ENCODE measurements around the gene SHC2.
"Not testable (repeated sequence)": the region's sequence is repeated elsewhere in the genome, so short reads cannot be mapped to it uniquely, and the experiment has no call there.

Gene SHC2

DNA sequence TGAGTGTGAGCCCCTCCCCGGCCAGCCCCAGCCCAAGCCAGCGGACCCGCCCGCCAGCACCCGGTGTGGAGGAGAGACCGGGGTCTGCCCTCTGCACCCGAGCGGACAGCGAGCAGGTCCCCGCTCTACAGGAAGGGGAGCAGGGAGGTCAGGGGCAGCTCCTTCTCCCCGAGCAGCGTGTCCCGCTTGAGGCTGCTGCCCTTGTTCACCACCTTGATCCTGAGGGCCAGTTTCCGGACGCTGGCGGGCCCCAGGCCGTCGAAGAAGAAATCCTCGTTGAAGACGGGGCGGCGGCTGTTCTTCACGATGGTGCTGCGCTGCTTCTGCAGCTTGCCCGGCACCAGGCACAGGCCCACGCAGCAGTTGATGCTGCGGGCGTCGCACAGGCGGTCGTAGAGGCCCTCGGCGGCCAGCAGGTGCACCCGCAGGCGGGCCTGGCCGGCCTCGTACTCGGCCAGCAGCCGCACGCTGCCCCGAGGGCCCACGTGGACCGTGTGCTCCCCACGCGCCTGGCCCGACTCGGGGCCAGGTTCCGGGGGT is 53.8 kb downstream of the SHC2 start:
- no peak for DNase-seq (ENCODE audit: low read depth in 2 of 2)

DNA sequence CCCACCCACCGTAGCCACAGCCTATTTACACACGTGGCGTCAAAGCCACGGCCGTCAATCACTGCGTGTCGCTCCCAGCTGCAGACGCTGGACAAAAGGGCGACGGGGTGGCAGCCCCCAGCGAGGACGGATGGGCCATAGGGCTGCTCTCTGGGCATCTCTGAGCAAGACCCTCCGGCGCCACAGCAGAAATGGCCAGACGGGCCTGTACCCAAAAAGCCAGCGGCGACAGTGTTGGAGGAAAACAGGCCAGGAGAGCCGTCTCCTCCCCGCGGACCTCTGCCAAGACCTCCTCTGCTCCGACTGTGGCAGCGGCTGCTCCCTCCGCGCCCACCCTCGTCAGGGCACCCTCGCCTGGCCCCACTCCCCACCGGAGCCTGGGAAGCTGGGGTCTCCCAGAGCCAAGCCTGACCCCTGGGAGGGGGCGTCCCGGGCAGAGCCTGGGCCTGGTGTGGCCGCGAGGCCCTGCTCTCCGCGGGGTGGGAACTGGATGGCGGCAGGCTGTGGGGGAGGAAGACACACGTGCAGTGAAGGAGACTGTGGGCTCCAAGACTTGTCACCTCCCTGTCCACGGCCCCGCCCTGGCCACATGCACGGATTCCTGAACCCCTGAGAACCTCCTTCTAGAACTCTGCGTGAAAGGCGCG is 54.6 kb downstream of the SHC2 start:
- no peak for DNase-seq (ENCODE audit: low read depth in 2 of 2)

DNA sequence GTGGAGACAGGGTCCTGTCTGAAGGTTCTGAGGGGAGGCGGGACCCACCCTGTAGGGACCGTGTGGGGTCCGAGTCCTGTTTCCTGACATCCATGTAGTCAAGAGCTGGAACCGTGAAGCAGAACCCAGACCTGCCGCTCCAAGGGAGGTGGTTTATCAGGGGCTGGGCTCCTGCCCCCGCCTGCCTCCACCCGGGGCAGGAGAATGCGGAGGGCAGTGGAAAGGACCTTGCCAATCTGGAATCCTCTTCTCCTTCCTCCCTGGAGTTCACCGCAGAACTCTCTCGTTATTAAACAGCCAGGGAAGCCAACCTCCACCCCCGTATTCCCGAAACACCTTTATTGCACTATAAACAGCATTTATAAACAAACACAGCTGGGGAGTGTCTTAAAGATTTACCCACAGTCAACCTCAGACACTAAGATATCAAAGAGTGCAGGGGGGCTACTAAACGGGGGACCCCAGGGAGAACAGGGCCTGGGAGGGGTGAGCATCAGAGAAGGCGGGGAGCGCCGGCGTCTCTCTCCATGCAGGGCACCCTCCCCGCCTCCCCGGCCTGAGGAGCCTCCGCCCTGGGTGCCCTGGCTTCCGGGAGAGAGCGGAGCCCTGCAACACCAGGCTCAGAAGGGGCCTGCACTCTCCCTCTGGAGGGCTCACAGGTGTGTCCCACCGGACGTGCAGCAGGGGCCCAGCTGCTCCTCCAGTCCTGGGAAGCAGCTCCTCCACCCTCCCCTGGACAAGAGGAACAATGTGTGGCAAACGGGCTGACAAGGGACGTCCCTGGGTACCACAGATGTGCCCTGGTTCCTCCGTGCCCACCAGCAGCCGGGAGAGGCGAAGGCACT is 55.5 kb downstream of the SHC2 start:
- no peak for DNase-seq (ENCODE audit: low read depth in 2 of 2)

DNA sequence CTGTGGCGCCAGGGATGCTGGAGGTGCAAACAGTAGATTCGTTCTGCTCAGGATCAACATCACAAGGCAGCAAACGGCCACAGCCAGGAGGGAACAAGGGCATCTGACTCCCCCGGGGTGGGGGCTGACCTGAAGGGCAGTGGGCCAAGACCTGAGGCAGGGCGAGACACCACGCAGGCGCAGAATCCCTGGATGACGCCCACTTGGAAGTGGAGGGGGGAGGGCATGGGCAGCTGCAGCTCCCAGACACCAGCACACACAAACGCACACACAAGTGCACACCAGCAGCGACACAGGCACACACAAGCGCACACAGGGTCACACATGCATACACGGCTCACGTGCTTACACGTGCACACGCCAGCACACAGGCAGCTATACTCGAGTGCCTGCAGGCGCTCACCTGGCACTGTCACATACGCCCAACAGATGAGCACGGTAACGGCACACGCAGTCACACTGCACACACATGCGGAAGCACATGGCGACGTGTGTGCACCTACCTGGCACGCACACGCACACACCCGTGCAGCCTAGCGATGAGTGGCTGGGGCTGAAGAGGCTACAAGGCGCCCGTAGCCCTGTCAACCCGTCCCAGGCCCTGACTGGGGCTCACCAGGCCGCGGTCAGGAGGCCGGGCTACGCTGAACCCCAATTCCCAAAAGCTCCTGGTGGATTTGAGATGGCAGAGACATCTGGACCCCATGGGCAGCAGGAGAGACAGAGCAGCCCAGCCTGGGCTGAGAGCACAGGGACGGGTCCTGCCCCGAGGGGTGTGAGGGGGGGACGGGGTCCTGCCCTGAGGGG is 57.4 kb downstream of the SHC2 start:
- no peak for DNase-seq (ENCODE audit: low read depth in 2 of 2)

DNA sequence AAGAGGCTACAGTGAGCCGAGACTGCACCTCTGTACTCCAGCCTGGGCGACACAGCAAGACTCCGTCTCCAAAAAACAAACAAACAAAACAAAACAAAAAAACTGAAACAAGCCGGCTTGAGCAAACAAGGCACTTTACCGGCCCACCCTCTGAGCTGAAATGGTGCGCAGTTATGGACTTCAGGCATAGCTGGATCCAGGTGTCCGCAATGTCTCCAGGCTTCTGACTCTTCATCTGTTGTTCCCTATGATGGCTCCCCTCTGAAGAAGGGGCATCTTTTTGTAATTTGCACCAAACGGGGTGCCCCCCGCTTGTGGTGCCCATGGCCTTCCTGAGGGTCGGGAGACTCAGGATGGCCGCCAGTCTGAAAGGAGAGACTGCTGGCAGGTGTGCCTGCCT is 58.0 kb downstream of the SHC2 start:
- no peak for DNase-seq (ENCODE audit: low read depth in 2 of 2)

DNA sequence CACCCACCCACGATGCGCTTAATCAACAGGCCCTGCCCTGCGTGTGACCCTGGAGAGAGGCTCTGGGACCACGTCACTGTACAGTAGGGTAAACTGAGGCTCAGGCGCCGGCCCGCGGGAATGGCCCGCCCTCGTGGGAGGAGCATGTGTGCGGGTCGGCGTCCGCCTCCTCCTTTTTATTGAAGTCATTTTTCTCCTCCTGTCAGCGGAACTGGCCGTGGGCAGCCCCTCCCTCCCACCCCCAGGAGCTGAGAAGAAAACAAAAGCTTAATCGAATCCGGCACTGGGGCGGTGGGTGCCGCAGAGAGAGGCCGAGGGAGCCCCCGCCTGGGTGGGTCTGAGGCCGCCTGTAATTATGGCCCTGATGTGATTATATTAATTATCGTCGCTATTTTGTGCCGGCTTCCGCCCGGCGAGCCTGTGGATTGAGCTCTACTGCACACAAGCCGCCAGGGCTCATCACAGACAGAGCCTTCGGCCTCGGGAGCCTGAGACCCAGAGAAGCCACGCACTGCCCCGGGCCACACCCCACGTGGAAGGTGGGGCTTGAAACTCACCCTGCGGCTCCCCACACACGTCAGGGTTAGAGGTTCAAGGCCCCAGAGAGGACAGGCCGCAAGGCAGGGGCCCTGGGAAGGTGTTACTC is 58.8 kb downstream of the SHC2 start:
- no peak for DNase-seq (ENCODE audit: low read depth in 2 of 2)

DNA sequence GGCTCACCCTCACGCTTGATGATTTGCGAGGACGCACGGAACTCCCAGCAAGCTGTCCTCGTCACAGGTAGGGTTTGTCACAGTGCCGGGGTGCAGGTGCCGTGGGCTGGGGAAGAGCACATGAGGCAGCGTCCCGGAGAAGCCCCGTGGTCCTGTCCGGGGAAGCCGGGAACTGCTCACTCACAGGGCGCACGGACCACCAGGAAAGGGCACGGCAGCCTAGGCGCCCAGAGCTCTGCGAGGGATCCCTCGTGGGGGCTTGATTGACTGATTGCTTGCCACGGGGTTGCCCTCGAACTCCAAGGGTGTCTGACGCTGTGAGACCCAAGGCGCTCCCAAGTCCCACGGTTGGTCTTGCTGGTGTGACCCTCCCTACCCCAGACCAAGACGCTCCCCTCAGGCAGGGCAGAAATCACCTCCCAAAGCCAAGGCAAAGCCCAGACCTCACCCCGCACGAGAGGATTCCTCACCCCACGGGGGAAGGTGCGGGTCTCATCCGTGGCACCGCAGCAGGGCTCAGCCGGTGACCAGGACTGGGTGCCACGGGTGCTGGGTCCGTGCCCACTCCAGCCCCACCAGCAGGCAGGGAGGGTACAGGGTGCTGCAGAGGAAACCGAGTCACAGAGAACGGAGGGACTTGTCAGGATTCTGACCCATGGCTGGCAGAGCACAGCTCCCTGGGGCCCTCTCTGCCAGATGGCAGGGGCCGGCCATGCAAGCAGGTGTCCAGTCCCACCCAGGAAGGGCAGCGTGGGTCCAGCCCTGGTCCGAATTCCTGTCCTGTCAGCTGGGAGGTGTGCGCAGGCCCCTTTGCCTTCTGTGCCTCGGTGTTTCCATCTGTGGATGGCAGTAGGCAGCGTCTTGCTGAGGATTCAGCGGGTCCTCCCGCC is 59.6 kb downstream of the SHC2 start:
- DNase-seq (ENCODE audit: low read depth in 2 of 2) = no peak

DNA sequence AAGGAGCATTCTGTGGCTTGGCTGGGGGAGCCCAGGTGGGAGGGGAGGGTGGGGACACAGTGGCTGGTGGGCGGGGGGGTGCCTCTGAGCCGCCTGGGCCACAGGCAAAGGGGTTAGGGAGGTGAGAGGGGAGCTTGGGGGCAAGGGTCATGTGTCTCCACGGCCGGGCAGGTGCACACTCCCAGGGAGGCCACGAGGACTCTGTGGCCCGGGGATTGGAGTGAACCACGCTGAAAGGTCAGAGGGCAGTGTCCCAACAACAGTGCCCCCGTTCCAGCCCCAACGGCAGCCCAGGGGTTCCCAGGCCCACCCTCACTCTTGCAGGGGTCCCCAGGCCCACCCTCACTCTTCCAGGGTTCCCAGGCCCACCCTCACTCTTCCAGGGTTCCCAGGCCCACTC is 61.5 kb downstream of the SHC2 start:
- DNase-seq (ENCODE audit: low read depth in 2 of 2) = no peak

DNA sequence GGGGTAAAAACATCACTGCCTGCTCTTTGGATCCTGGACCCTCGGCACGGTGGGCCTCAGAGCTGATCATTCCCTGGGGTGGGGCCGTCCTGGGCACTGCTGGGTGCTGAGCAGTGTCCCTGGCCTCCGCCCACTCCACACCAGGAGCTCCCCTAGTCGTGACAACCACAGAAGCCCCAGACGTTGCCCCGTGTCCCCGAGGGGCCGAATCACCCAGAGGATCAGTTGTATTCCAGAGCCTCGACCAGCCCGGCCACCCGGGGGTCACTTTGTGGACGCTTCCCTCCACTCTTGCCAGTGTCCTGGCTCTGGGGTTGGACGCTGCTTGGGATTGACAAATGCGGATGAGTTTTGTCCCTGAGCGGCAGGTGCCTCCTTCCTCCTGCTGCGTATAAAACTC is 62.1 kb downstream of the SHC2 start:
- no peak for DNase-seq (ENCODE audit: low read depth in 2 of 2)

DNA sequence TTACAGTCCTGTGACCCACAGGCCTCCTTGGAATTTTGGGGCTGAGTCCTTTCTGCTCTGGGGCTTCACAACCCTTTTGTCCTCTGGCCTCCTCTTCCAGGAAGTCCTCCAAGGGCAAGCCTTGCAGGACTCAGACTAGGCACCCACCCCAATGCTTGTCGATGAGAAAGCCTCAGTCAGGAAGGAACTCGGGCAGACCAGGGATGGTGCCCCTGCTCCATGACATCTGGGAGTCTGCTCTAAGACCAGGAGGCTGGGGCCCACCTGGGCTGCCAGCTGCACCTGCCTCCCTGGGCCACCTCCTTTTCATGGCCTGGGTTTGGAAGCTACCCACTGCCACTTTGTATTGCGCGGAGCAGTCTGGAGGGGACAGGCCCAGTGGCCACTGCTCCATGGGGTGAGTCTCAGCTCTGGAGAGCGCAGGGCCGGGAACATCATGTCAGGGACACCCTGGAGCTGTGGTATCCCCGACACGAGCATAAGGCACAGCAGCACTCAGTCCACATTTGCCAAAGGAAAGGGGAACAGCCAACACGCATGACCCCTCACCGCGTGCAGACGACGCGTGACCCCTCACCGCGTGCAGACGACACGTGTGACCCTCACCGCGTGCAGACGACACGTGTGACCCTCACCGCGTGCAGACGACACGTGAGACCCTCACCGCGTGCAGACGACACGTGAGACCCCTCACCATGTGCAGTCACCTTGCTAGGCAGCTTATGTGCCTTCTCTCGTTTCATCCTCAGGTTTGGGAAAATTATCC is 62.7 kb downstream of the SHC2 start:
- DNase-seq (ENCODE audit: low read depth in 2 of 2) = no peak

DNA sequence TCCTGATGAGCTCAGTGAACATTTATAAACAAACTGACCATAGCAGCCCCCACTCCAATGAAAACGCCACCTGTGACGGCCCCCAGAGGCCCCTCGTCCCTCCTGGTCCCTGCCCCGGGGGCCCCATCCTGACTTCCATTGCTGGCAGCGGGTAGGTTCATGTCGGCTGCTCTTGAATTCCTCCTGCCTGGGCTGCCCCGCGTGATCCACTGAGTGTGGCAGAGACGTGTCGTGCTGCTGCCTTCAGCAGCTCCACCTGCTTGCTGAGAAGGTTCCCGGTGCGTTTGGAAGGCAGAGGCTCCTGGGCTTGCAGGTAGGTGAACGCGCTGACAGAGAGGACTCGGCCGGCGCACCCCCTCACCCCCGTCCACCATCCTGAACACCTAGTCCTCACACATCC is 63.5 kb downstream of the SHC2 start:
- no peak for DNase-seq (ENCODE audit: low read depth in 2 of 2)

DNA sequence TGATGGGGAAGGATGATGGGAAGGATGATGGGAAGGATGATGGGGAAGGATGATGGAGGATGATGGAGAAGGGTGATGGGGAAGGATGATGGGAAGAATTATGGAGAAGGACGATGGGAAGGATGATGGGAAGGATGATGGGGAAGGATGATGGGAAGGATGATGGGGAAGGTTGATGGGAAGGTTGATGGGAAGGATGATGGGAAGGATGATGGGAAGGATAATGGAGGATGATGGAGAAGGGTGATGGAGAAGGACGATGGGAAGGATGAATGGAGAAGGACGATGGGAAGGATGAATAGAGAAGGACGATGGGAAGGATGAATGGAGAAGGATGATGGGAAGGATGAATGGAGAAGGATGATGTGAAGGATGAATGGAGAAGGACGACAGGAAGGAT is 65.4 kb downstream of the SHC2 start:
- DNase-seq (ENCODE audit: low read depth in 2 of 2) = no peak

DNA sequence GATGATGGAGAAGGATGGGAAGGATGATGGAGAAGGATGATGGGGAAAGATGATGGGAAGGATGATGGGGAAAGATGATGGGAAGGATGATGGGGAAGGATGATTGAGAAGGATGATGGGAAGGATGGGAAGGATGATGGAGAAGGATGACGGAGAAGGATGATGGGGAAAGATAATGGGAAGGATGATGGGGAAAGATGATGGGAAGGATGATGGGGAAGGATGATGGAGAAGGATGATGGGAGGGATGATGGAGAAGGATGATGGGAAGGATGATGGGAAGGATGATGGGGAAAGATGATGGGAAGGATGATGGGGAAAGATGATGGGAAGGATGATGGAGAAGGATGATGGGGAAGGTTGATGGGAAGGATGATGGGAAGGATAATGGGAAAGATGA is 66.0 kb downstream of the SHC2 start:
- not testable (repeated sequence) for DNase-seq (ENCODE audit: low read depth in 2 of 2)

DNA sequence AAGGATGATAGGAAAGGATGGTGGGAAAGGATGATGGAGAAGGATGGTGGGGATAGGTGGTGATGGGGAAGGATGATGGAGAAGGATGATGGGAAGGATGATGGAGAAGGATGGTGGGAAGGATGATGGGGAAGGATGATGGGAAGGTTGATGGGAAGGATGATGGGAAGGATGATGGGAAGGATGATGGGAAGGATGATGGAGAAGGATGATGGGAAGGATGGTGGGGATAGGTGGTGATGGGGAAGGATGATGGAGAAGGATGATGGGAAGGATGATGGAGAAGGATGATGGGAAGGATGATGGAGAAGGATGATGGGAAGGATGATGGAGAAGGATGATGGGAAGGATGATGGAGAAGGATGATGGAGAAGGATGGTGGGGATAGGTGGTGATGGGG is 67.3 kb downstream of the SHC2 start:
- DNase-seq (ENCODE audit: low read depth in 2 of 2) = not testable (repeated sequence)

DNA sequence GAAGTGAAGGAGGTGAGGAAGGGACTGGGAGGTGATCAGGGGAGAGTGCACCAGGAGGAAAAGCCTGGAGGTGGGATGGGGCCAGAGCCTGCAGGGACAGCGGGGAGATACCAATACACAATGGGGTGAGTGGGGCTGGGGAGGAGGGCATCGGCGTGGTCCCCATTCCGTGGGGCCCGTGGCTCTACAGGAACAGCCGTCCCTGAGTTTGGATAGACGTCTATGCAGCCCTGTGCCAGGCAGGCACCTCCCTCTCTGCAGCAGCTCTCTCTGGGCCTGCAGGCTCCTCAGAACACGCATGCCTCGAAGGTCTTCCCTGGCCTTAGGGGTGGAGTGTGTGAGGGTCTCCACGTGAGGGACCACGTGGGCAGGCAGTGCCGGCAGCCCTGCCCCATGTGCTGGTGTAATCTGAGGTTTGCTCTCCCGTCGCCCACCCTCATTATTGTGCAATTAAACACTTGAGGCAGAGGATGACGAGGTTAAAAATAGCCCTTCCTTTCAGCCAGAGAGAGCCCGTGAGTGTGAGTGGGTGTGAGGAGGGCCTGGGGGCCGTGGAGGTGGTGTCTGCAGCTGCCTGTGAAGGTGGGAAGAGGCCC is 68.4 kb downstream of the SHC2 start:
- DNase-seq (ENCODE audit: low read depth in 2 of 2) = no peak

DNA sequence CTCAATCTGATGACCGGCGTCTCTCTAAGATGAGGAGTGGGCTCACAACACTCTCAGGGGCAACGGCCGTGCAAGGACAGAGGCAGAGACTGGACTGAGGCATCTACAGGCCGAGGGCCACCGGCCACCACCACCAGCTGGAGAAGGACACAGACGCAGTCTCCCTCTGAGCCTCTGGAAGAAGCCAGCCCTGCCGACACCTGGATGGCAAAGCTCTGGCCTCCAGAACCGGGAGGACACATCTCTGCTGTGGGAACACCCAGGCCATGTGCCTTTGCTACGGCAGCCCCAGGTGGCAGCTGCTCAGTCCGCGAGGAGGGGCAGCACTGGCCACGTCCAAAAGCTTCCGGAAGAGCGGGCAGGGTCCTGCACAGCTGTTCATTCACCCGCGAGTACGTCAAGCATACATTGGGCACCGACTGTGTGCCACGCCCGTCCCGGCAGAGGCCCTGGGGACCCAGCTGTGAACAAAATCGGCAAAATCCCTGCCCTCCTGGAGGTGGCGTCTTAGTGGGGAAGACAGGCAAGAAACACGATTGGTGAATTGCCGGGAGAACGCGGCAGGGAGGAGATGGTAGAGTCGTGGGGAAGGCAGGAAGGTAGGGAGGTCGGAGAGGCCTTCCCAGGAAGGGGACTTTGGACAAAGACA is 69.0 kb downstream of the SHC2 start:
- no peak for DNase-seq (ENCODE audit: low read depth in 2 of 2)

DNA sequence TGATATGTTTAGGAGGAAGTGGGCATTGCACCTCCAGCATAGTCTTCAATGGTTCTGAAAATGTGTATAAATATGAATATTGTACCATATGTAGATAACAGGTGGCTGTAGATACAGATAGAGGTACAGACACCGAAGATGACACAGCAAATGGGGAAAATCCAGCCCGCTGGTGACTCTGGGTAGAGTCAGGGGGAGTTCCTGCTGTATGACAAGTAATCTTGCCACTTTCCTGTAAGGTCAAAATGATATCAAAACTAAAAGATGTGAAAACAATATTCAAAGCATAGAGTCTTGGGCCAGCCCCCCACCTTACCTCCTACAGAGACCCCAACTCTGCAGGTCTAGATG is 69.7 kb downstream of the SHC2 start:
- DNase-seq (ENCODE audit: low read depth in 2 of 2) = no peak

DNA sequence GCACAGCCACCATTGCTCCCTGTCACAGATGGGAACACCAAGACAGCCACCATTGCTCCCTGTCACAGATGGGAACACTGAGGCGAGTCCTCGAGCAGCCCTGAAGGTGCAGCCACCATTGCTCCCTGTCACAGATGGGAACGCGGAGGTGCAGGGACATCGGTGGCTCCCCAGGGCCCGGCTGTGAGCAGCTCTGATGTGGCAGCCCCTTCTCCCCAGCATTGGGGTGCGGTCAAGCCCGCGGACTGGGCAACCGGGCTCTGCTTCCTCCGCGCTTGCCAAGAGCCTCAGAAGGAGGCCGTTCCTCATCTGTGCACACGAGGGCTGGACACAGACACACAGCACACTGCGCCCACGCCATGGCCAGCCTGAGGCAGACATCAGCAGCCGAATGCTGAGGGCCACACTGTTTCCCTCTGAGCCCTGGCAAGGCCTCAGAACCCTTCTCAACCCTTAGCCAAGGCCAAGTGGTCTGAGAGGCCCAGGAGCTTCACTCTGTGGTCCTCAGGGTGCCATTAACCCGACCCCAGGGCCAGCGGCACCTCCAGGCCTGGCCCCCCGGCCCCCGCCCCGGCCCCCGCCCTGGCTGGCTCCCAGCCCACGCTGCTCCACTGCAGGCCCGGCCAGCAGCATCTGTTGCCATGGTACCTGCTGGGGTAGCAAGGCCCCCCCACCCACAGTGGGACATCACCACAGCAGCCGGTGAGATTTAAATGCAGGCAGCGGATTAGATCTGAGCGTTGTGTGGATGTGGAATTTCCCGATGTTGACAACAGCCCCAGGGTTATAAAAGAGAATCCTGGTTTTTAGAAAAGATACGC is 70.2 kb downstream of the SHC2 start:
- DNase-seq (ENCODE audit: low read depth in 2 of 2) = no peak

DNA sequence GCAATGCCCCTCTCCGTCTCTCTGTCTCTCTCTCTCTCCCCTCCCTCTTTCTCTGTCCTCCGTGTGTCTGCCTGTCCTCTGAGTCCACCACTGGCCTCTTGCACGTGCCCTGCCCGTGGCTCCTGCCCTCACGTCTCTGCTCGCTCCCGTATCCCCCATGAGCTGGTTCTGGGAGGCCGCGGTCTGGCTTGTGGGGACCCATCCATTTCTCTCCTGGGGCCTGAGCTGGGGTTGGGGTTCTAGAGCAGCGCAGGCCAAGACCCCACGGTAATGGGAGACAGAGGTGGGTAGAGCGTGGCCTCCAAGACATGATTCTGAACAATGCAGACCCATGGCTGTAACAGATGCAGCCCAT is 70.9 kb downstream of the SHC2 start:
- DNase-seq (ENCODE audit: low read depth in 2 of 2) = no peak

Measured in stimulated activated CD4-positive, alpha-beta T cell treated with anti-CD3 and anti-CD28 coated beads, Interleukin-1b, Interleukin-23, amount 100 ng/mL, for 4 hours (primary cell).